COLO668 (cell line): ENCODE data around the gene STIM1.
"Not testable (repeated sequence)": the region's sequence is repeated elsewhere in the genome, so short reads cannot be mapped to it uniquely, and the experiment has no call there.

Experiments
- DNase-seq: peaks from one replicate; lab custom pipeline; 2025; ENCODE audit not compliant: unreplicated experiment; lab: John Stamatoyannopoulos, UW

STIM1 gene

DNA sequence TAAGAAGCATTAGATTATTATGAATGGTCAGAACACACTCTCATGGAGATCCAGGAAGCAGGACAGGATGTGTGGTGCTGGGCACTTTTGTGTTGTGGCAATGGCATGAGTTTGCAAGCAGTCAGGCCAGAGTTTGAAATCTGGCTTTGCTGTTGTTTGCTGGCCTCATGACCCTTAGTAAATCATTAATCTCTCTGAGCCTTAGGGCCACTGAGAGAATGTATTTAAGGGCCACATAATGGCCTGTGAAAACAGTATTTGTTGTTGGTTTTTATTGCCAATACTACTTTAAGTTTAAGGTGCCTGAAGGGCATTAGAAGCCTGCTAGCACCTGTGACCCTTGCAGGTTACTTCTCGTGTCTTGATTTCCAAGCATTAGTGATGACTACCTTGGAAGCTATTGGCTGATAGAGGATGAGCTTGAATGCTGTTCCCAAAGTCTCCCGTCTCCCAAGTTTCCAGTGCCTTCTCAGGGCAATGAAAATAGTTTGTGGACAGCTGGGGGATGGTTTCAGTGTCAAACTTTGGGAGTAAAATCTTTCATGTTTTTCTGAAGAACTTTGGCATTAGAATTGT lies 24.6 kb downstream of the STIM1 start:
- peak; percentile 26 for DNase-seq

DNA sequence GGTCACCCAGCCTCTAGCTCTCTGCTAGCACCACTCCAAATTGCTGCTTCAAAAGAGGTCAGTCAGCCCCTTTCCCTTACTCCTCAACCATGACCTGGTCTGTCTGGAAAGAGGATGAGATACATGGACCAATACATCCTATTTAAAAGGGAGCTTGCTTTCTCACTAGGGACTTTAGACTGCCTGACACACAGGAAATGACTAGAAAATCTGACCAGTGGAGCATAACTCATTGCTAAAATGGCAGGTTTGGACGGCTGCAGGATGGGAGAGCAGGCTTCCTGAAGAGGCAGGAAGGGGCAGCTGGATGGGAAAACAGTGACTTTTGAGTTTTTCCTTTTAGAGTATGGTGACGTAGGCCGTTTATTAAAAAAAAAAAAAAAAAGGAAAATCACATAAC lies 25.3 kb downstream of the STIM1 start:
- peak; percentile 24 for DNase-seq

DNA sequence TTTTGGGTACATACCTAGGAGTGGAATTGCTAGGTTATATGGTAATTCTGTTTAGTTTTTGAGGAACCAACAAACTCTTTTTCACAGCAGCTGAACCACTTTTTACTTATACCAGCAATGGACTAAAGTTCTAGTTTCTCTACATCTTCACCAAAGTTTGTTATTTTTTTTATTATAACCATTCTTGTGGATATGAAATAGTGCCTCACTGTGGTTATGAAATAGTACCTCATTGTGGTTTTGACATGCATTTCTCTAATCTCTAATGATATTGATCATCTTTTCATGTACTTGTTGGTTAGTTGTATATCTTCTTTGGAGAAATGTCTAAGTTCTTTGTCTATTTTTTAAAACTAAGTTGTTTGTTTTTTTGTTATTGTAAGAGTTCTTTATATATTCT lies 27.2 kb downstream of the STIM1 start:
- DNase-seq, result no peak

DNA sequence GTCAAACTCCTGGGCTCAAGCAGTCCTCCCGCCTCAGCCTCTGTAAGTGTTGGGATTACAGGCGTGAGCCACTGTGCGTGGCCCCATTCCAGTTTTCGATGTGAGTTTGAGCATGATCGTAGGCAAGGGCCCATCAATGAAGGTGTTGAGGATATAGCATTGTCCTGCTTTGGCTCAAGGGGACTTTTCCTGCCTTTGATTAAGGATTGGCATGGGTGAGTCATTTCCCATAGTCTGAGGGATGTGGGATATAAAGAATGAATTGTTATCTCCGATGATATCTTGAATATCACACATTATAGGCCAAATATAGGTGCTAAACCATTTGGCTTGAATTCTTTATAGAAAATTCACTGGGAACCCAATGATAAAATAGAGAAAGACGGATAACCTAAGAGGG lies 30.4 kb downstream of the STIM1 start:
- no peak for DNase-seq

DNA sequence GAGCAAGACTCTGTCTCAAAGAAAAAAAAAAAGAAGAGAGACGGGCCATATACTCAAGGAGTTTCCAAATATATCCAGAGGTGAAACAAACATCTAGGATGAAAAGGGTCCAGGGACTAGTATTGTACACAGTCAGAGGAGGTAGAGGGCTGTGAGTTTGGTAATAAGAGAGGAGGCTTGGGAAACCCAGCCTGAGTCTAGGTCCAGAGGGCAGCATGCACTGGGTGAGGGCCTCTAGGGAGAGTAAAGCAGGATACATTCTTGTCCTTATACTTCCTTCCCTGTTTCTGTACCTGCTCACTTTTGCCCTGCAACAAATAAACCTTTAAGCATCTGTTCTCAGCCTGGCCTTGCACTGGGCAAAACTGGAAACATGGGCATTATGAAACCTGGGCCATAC lies 31.5 kb downstream of the STIM1 start:
- DNase-seq, result no peak

DNA sequence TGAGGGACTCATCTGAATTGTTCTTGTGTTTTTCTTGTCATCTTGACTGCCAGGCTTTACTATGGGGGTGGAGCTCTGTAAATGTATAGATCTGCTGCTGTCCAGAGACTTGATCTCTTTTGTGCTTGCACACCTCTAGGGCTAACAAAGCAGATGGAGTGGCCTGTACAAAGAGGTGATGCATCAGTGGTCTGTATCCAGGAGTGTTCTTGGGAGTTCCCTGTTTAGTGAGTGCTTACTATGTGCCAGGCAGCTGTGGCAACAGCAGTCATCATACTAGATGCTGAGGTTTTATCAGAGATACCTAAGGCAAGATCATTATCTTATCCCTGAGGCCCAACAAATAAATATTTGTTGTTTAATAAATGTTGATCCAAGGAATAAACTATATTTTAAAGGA lies 33.4 kb downstream of the STIM1 start:
- no peak for DNase-seq

DNA sequence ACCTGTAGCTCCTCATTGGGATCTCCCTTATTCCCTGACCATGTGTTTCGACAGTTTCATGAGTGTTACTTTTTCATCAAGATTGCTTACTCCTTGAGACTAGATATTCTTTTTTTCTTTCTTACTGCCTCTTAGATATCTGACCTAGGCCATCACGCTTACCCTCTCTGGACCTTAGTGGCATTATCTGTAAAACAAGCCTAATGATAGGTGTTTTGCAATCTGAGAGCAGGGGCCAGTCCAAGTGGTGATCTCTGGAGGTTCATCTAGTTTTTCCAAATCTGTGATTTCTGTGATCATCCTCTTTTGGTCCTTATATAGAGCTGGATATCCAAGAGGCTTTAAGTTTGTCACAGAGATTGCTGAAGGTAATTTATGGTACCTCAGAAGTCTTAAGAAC lies 34.5 kb downstream of the STIM1 start:
- no peak for DNase-seq

DNA sequence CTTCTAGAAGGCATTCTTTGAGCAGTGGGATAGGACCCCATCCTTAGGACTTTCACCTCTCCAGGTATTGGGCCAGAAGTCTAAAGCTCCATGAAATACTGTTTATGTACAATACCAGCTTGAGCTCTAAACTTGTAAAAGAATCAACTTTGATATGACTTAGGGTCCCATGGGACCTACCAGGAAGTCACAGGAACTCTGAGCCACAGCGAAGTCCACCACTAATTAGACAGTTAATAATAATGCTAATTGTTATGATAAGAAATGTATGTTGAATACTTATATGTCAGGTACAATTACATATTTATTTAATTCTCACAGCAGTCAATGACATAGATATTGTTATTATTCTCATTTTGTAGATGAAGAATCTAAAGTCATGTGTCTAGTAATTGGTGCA lies 35.3 kb downstream of the STIM1 start:
- no peak for DNase-seq

DNA sequence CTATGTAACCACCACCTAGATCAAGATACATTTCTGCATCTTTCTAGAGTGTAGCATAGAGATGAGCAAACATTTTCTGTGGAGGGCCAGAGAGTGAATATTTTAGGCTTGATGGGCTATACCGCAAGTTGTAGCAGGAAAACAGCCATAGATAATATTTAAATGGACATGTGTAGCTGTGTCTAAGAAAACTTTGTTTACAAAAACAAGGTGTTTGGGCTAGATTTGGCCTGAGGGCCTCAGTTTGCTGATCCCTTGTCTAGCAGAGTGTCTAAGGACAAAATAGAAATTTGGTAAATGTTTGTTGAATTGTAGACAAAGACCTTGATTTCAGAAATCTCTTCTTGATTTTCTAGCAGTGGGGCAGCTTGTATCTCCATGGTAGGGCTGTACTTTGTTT lies 36.3 kb downstream of the STIM1 start:
- DNase-seq, result no peak

DNA sequence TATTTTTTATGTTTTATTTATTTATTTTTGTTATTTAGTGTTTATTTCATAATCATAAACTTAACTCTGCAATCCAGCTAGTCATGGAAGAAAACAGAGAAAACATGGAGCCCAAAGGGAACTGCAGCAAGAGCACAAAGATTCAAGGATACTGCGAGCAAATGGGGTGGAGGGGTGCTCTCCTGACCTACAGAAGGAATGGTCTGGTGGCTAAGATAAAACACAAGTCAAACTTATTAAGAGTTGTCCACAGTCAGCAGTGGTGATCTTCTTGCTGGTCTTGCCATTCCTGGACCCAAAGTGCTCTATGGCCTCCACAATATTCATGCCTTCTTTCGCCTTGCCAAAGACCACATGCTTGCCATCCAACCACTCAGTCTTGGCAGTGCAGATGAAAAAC lies 36.7 kb downstream of the STIM1 start:
- DNase-seq, result no peak

DNA sequence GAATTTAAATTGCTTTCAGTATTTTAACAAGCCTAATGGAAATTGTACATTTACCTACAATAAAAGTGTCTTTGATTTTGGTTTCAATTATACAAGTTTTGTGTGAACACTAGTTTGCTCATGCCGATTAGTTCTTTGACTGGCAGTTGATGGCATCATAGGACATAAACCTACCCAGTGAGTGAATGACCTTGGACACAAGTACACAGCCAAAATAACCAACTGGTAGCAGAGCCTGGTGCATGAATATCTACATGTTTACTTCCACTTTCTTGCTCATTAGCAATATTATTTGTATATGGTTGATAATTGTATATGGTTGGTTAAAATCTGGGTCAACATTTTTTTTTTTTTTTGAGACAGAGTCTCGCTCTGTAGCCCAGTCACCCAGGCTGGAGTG lies 37.8 kb downstream of the STIM1 start:
- DNase-seq, result no peak

DNA sequence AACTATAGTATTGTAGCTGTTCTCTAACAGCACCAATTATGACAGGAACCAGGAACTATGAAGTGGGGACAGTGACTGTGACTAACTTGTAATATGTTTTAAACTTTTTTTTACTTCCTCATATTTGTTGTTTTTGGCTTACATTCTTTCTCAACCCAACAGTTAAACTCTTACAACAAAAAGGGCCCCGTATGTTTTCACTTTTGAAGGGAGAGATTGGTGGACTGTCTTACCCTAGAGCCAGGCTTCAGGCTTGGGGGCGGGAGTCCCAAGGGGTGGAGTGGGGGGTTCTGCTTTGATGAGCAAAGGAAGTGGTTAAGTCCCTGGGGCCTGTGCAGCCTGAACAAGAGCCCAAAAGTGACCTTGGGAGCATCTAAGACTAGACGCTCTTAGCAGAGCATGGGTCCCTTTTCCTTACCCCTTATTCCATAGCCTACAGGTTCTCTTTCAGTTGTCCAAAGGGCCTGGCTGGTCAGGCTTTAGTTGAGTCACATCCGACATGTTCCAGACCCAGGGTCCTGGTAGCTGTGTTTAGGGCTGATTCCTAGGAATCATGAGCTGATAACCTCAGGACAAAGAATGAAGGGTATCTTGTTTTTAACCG lies 38.8 kb downstream of the STIM1 start:
- DNase-seq, result no peak

DNA sequence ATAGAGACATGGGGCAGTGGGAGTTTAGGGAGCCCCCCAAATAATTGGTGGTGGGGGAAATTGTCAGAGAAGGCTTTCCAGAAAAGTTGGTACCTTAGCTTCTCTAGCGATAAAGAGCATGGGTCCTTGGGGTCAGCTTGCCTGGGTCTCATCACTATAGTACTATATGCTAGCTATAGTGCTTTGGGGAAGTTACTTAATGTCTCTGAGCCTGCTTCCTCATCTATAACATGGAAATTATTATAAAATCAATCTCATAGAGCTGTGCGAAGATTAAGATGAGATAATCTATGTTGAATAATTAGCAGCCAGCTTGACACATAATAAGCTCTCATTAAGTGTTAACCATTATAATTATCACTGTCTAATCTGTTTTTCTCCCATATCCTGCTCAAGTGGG lies 41.2 kb downstream of the STIM1 start:
- DNase-seq, result no peak

DNA sequence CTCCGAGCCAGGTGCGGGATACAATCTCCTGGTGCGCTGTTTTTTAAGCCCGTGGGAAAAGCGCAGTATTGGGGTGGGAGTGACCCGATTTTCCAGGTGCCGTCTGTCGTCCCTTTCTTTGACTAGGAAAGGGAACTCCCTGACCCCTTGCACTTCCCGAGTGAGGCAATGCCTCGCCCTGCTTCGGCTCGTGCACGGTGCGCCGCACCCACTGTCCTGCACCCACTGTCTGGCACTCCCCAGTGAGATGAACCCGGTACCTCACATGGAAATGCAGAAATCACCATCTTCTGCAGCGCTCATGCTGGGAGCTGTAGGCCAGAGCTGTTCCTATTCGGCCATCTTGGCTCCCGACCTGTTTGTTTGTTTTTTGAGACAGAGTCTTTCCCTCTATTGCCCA lies 44.8 kb downstream of the STIM1 start:
- not testable (repeated sequence) for DNase-seq

DNA sequence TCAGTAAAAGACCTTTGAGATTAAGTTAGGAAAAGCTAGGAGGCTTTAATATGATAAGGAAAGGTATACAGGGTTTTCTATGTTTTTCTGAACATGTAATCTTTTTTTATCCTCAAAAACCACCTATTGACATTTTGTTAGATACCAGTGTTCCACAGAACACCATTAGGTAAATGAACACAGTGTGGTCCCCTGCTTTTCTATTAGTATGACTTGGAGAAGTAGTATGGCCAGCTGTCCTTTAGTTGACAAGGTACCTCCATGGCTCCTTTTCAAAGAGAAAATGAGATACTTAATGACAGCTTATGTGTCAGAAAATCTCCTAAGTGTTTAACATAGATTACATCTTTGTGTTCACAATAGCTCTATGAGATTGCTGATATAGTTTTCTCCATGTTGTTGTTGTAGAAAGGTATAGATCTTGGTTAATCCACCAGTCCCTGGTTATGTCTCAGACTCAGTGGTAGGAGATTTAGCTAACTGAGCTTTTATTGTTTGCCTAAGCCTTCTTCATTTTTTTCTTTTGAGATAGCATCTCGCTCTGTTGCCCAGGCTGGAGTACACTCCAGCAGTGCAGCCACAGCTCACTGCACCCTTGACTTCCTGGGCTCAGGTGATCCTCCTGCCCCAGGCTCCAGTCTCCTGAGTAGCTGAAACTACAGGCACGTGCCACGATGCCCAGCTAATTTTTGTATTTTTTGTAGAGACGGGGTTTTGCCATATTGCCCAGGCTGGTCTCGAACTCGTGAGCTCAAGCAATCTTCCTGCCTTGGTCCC lies 46.0 kb downstream of the STIM1 start:
- no peak for DNase-seq

DNA sequence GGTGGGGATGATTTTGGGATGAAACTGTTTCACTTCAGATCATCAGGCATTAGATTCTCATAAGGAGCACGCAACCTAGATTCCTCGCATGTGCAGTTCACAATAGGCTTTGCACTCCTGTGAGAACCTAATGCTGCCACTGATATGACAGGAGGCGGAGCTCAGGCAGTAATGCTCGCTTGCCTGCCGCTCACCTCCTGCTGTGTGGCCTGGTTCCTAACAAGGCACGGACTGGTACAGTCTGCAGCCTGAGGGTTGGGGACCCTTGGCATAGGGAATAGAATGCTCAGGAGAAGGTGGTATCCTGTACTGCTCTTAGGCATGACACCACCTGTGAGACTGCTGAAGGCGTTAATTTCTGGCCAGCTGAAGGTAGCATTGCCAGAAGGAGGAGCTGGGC lies 47.0 kb downstream of the STIM1 start:
- no peak for DNase-seq

DNA sequence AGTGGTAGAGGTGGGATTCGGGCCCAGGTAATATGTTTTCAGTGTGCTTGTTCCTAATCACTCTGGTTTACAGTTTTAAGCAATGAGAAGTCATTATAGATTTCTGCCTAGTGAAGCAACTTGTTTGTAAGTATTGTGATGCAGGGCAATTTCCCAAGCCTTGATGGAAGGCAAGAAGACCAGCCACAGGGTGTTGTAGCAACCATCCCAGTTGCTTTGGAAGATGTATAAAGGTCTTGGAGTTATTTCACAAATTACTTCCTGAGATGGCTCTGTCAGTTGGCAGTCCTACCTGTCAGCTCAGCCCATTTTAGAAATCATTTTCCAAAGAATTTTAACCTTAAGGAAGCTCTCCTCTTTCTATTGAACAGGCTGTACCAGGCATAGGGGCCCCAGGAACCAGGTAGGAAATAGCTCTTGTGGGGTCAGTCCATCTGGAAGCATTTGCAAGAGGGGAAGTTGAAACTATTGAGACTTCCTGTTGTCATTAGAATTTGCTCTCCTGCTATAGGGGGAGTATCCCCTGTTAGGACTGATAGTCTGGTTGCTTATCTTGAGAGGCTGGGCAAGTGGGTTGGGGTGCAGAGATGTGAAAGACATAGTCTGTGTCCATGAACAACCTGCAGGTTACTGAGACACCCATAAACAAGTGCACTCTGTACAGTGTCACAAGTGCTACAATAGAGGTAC lies 47.9 kb downstream of the STIM1 start:
- DNase-seq, result no peak

DNA sequence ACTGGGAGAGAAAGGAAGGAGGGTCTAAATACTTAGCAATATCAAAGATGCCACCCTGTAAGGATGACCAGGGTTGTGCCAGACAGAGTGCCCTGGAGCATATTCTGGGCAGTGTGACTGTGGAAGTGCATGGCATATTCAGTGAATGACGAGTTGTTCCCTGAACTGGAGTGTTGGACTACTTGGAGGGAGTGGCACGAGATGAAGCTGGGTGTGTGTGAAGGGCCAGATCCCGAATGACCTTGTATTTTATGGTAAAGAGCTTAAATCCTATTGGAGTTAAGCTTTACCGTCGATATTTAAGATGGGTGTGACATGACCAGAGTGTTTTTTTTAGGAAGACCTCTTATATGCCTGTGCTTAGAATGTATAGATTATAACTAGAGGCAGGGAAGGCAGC lies 48.8 kb downstream of the STIM1 start:
- DNase-seq, result no peak

DNA sequence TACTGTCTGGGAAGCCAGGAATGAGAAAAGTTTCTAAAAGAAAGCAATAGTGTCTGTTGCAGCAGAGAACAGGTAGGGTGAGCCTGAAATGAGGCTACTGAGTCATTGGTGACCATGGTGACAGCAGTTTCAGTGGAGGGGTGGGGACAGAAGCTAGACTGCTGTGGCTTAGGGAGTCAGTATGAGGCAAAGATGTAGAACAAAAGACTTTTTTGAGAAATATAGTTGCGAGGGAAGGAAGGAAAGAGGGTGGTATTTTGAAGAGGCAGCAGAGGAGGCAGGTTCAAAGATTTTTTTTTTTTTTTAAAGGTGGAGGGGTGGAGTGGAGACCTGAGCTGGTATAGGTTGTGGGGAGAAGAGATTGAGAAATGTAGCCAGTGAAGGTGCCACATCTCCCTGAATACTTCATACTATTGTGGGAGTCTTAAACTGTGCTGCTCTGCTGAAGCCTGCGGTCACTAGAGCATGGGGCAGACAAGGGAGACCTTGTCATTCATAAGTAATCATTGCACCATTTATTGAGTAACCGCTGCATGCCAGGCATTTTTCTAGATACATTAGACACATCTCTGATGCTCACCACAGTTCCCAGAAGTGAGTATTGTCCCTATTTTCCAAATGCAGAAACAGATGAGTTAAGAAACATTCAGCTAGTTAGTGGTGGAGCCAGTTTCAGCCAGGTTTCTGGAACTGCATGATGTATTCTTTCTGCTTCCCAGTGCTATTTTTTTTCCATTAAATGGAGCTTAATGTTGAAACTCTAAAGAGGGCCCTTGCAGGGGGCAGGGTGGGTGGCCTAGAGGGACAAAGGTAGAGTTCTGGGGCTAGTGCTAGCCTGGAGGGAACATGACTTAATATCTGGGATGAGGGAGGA lies 49.9 kb downstream of the STIM1 start:
- no peak for DNase-seq

DNA sequence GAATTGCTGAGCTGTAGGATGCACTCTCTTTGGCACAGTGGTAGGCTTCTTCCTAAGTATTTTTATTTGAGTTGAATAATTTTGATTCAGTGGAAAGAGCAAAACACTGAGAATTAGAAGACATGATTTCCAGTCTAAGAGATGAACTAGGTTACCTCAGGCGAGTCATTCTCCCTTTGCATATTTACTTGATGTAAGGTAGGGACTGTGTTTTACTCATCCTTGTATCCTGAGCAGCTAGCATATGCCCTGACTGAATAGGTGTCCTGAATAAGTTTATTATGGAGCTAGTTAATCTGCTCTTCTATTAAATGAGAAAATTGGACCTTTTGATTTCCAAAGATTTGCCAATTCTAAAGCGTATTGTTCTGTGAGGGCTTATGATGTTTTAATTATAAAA lies 50.7 kb downstream of the STIM1 start:
- DNase-seq, result no peak

DNA sequence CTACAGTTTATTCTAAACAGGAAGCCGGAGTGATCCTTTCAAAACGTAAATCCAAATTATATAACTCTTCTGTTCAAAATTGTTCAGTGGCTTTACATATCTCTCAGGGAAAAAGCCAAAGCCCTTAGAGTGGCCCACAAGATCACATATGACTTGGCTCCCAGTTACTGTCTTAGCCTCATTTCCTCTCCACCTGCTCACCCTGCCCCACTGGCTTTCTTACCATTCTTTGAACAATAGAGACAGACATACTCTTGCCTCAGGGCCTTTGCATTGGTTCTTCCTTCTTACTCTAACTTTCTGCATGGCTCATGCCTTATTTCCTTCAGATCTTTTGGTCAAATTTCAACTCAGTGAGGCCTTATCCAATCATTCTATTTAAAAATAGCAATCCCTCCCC lies 52.1 kb downstream of the STIM1 start:
- no peak for DNase-seq
